HEK293 (cell line): Measurements from ENCODE around the gene PCSK6.

Source experiments
- CTCF ChIA-PET: fragments of 350-600 bp; formaldehyde crosslinking; extraction: SDS; loops from one replicate; lab custom pipeline; 2021; ENCODE audit warnings: antibody characterized with exemption; lab: Yijun Ruan, JAX
- POLR2A ChIA-PET: fragments of 300-600 bp; formaldehyde crosslinking; extraction: SDS; loops from one replicate; lab custom pipeline; 2020; ENCODE audit warnings: antibody characterized with exemption, inconsistent platforms; lab: Yijun Ruan, JAX
- H3K27ac ChIP-seq: fragments of 200-500 bp; sonication (Bioruptor generic); 2 replicates; pipeline ENCODE4 v1.5.1; 2014; ENCODE audit warnings: low read depth, low read length, control low read depth, inconsistent platforms; ENCODE audit errors: extremely low read depth
- H3K36me3 ChIP-seq, 2 experiments: fragments of 200-500 bp in 1 of 2; sonication (Bioruptor generic) in 1 of 2; 1 replicate in 1 of 2; 2 replicates in 1 of 2; pipeline ENCODE4 v1.5.1; 2014 to 2017; ENCODE audit warnings: inconsistent platforms in 2 of 2, low read length in 2 of 2; ENCODE audit not compliant: control insufficient read depth in 2 of 2, insufficient read depth in 1 of 2
- H3K4me1 ChIP-seq: fragments of 200-500 bp; sonication (Bioruptor generic); 2 replicates; pipeline ENCODE4 v1.5.1; 2014; ENCODE audit warnings: mild to moderate bottlenecking, low read length, inconsistent platforms; ENCODE audit not compliant: control insufficient read depth, insufficient read depth
- H3K4me3 ChIP-seq: 2 replicates; pipeline ENCODE4 v1.5.1; 2011; ENCODE audit warnings: low read depth, mild to moderate bottlenecking, control low read depth, low read length, moderate library complexity
- H3K9me3 ChIP-seq: fragments of 200-500 bp; sonication (Bioruptor generic); 2 replicates; pipeline ENCODE4 v1.5.1; 2014; ENCODE audit warnings: low read depth, low read length, inconsistent platforms; ENCODE audit not compliant: control insufficient read depth, insufficient read depth
- KLF1 ChIP-seq: fragments of 450-650 bp; formaldehyde crosslinking; IDR thresholded peaks from 2 replicates; pipeline ENCODE4 v1.5.1; 2016; ENCODE audit warnings: missing biosample characterization, missing genetic modification characterization
- REPIN1 ChIP-seq: fragments of 450-650 bp; formaldehyde crosslinking; IDR thresholded peaks from 2 replicates; pipeline ENCODE4 v1.5.1; 2017; ENCODE audit warnings: missing biosample characterization, missing genetic modification characterization, low read depth
- TRIM28 ChIP-seq: IDR thresholded peaks from 2 replicates; pipeline ENCODE4 v1.6.1; 2011; ENCODE audit warnings: low read length, control low read depth, borderline replicate concordance
- ZFP41 ChIP-seq: fragments of 450-650 bp; formaldehyde crosslinking; IDR thresholded peaks from 2 replicates; pipeline ENCODE4 v1.5.1; 2016; ENCODE audit warnings: missing biosample characterization, missing genetic modification characterization, borderline replicate concordance
- ZNF114 ChIP-seq: fragments of 450-650 bp; formaldehyde crosslinking; IDR thresholded peaks from 2 replicates; pipeline ENCODE4 v1.5.0; 2017; ENCODE audit warnings: missing biosample characterization, missing genetic modification characterization
- ZNF140 ChIP-seq: fragments of 450-650 bp; formaldehyde crosslinking; IDR thresholded peaks from 2 replicates; pipeline ENCODE4 v1.5.1; 2016; ENCODE audit warnings: missing biosample characterization, missing genetic modification characterization
- ZNF2 ChIP-seq: fragments of 450-650 bp; formaldehyde crosslinking; IDR thresholded peaks from 2 replicates; pipeline ENCODE4 v1.5.1; 2016; ENCODE audit warnings: missing biosample characterization, missing genetic modification characterization
- ZNF223 ChIP-seq: fragments of 450-650 bp; formaldehyde crosslinking; IDR thresholded peaks from 2 replicates; pipeline ENCODE4 v1.5.1; 2016; ENCODE audit warnings: missing biosample characterization, missing genetic modification characterization
- ZNF248 ChIP-seq: fragments of 450-650 bp; formaldehyde crosslinking; IDR thresholded peaks from 2 replicates; pipeline ENCODE4 v1.5.1; 2017; ENCODE audit warnings: missing biosample characterization, missing genetic modification characterization
- ZNF335 ChIP-seq: fragments of 450-650 bp; formaldehyde crosslinking; conservative IDR thresholded peaks from 2 replicates; pipeline ENCODE4 v1.5.1; 2016; ENCODE audit warnings: missing biosample characterization, missing genetic modification characterization
- ZNF366 ChIP-seq: fragments of 450-650 bp; formaldehyde crosslinking; conservative IDR thresholded peaks from 2 replicates; pipeline ENCODE4 v1.5.1; 2016; ENCODE audit warnings: missing biosample characterization, missing genetic modification characterization
- ZNF510 ChIP-seq: fragments of 450-650 bp; formaldehyde crosslinking; IDR thresholded peaks from 2 replicates; pipeline ENCODE4 v1.5.1; 2018; ENCODE audit warnings: mild to moderate bottlenecking, missing genetic modification characterization, missing biosample characterization; ENCODE audit not compliant: insufficient replicate concordance
- ZNF521 ChIP-seq: fragments of 450-650 bp; formaldehyde crosslinking; IDR thresholded peaks from 2 replicates; pipeline ENCODE4 v1.5.1; 2017; ENCODE audit warnings: missing biosample characterization, mild to moderate bottlenecking, missing genetic modification characterization
- ZNF555 ChIP-seq: fragments of 450-650 bp; formaldehyde crosslinking; conservative IDR thresholded peaks from 2 replicates; pipeline ENCODE4 v1.5.1; 2017; ENCODE audit warnings: missing biosample characterization, mild to moderate bottlenecking, missing genetic modification characterization, inconsistent platforms
- ZNF558 ChIP-seq: fragments of 450-650 bp; formaldehyde crosslinking; IDR thresholded peaks from 2 replicates; pipeline ENCODE4 v1.5.1; 2016; ENCODE audit warnings: missing biosample characterization, missing genetic modification characterization
- ZNF585B ChIP-seq: fragments of 450-650 bp; formaldehyde crosslinking; IDR thresholded peaks from 2 replicates; pipeline ENCODE4 v1.5.1; 2016; ENCODE audit warnings: missing biosample characterization, missing genetic modification characterization
- ZNF623 ChIP-seq: fragments of 450-650 bp; formaldehyde crosslinking; IDR thresholded peaks from 2 replicates; pipeline ENCODE4 v1.5.1; 2016; ENCODE audit warnings: missing biosample characterization, missing genetic modification characterization
- ZXDB ChIP-seq: fragments of 450-650 bp; formaldehyde crosslinking; IDR thresholded peaks from 2 replicates; pipeline ENCODE4 v1.5.1; 2016; ENCODE audit warnings: missing biosample characterization, missing genetic modification characterization
- TF ChIP-seq, protein P1 (sequence below): fragments of 450-650 bp; formaldehyde crosslinking; IDR thresholded peaks from 2 replicates; pipeline ENCODE4 v1.5.1; 2016; ENCODE audit warnings: missing biosample characterization, missing genetic modification characterization
- TF ChIP-seq, protein P2 (sequence below): fragments of 450-650 bp; formaldehyde crosslinking; IDR thresholded peaks from 2 replicates; pipeline ENCODE4 v1.5.1; 2016; ENCODE audit warnings: missing biosample characterization, missing genetic modification characterization, borderline replicate concordance
- TF ChIP-seq, protein P3 (sequence below): fragments of 450-650 bp; formaldehyde crosslinking; IDR thresholded peaks from 2 replicates; pipeline ENCODE4 v1.5.1; 2017; ENCODE audit warnings: missing biosample characterization, missing genetic modification characterization
- TF ChIP-seq, protein P4 (sequence below): fragments of 450-650 bp; formaldehyde crosslinking; IDR thresholded peaks from 2 replicates; pipeline ENCODE4 v1.5.1; 2017; ENCODE audit warnings: missing biosample characterization, missing genetic modification characterization

PCSK6 gene

DNA sequence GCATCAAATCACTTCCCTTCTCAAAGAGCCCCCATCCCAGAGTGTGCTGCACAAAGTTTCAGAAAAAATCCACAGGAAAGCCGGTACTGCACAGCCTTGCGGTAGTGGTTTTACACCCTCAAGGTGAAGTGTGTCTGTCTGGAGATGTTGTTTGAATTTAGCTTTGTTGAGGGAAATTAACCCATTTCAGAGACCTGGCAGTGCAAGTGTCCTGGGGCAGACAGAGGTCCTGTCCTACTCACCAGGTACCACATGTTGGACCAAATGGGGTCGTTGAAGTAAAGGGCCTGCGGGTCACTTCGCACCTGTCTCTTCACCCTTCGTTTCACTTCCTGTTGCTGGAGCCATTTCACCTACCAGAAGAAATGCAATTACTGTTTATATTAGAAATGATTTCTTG lies 57.8 kb downstream of the PCSK6 start:
- Histone ChIP-seq H3K9me3 (no peaks in the 10 kb centered on the region), H3K36me3 (peaks cover 5 to 76% of the 10 kb centered on the region in 2 experiments), H3K4me1 (no peaks in the 10 kb centered on the region), H3K4me3 (no peak overlapping the region), H3K27ac (no peak overlapping the region)
- ChIA-PET CTCF (no interaction called here), POLR2A (interaction anchor here (0.6 kb wide), 1 partner anchor 126 kb away, joined by 4 read pairs; no protein-coding TSS in a partner anchor)
- TF ChIP-seq ZNF223 (tag by site-specific recombination) (no peak), ZNF623 (tag by site-specific recombination) (peak; percentile 92)

DNA sequence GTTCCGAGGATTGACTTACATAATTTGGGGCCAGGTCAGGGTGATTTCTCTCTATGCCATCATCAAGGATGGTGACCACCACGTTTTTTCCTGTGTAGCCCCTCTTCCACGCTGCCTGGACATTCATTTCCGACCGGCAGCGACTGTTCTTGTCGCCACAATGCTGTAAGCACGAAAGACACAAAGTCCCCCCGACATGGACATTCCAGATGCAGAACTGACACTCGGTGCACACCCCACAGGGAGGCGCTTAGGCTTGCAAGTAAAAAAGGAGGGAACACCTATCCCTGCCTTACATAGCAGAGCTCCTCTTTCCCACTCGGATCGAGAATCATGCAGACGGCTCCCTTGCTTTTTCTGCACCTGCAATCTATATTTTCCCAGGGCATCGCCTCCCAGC lies 58.2 kb downstream of the PCSK6 start:
- H3K36me3 ChIP-seq = peaks cover 5 to 77% of the 10 kb centered on the region in 2 experiments
- POLR2A ChIA-PET = interaction anchor here (0.6 kb wide), 1 partner anchor 126 kb away, joined by 4 read pairs; no protein-coding TSS in a partner anchor
- CTCF ChIA-PET = no interaction called here
- H3K4me1 ChIP-seq = no peaks in the 10 kb centered on the region
- no peak overlapping the region for H3K27ac ChIP-seq
- no peak overlapping the region for H3K4me3 ChIP-seq
- no peaks in the 10 kb centered on the region for H3K9me3 ChIP-seq
- TF ChIP-seq ZNF521 (no peak), ZNF366 (tag by site-specific recombination) (no peak), ZNF510 (tag by site-specific recombination) (no peak), ZNF335 (no peak), ZNF140 (tag by site-specific recombination) (no peak), ZXDB (tag by site-specific recombination) (no peak), ZFP41 (no peak), TRIM28 (no peak)
- TF ChIP-seq, protein P1, sequence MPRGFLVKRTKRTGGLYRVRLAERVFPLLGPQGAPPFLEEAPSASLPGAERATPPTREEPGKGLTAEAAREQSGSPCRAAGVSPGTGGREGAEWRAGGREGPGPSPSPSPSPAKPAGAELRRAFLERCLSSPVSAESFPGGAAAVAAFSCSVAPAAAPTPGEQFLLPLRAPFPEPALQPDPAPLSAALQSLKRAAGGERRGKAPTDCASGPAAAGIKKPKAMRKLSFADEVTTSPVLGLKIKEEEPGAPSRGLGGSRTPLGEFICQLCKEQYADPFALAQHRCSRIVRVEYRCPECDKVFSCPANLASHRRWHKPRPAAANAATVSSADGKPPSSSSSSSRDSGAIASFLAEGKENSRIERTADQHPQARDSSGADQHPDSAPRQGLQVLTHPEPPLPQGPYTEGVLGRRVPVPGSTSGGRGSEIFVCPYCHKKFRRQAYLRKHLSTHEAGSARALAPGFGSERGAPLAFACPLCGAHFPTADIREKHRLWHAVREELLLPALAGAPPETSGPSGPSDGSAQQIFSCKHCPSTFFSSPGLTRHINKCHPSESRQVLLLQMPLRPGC (tag by site-specific recombination) = no peak
- TF ChIP-seq, all 188 proteins: peak for 0

DNA sequence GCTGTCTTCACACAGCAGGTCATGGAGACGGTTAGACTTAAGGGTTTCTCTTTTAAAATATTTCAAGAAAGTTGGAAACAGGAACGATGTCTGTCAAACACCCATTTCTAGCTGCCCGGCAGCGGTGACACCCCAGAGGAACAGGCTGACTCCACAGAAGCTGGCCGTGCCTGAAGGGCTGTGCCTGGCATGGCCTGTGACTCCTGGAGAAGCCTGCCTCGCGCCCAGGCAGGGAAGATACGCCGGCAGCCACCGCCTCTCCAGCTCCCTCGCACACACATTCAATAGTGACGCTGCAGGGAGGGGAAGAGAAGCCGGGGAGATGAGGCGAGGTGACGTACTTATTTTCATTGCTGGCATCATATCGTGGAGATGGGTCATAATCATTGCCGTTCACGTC lies 59.9 kb downstream of the PCSK6 start:
- peaks cover 5 to 75% of the 10 kb centered on the region in 2 experiments for H3K36me3 ChIP-seq
- TF ChIP-seq ZNF585B (tag by site-specific recombination) = no peak
- no peak for TF ChIP-seq KLF1 (tag by site-specific recombination)
- no peak for TF ChIP-seq ZNF558 (tag by site-specific recombination)
- no peak for TF ChIP-seq ZNF335
- no peak for TF ChIP-seq ZNF114 (tag by site-specific recombination)
- no peak for TF ChIP-seq ZNF2 (tag by site-specific recombination)
- TF ChIP-seq, protein P2, sequence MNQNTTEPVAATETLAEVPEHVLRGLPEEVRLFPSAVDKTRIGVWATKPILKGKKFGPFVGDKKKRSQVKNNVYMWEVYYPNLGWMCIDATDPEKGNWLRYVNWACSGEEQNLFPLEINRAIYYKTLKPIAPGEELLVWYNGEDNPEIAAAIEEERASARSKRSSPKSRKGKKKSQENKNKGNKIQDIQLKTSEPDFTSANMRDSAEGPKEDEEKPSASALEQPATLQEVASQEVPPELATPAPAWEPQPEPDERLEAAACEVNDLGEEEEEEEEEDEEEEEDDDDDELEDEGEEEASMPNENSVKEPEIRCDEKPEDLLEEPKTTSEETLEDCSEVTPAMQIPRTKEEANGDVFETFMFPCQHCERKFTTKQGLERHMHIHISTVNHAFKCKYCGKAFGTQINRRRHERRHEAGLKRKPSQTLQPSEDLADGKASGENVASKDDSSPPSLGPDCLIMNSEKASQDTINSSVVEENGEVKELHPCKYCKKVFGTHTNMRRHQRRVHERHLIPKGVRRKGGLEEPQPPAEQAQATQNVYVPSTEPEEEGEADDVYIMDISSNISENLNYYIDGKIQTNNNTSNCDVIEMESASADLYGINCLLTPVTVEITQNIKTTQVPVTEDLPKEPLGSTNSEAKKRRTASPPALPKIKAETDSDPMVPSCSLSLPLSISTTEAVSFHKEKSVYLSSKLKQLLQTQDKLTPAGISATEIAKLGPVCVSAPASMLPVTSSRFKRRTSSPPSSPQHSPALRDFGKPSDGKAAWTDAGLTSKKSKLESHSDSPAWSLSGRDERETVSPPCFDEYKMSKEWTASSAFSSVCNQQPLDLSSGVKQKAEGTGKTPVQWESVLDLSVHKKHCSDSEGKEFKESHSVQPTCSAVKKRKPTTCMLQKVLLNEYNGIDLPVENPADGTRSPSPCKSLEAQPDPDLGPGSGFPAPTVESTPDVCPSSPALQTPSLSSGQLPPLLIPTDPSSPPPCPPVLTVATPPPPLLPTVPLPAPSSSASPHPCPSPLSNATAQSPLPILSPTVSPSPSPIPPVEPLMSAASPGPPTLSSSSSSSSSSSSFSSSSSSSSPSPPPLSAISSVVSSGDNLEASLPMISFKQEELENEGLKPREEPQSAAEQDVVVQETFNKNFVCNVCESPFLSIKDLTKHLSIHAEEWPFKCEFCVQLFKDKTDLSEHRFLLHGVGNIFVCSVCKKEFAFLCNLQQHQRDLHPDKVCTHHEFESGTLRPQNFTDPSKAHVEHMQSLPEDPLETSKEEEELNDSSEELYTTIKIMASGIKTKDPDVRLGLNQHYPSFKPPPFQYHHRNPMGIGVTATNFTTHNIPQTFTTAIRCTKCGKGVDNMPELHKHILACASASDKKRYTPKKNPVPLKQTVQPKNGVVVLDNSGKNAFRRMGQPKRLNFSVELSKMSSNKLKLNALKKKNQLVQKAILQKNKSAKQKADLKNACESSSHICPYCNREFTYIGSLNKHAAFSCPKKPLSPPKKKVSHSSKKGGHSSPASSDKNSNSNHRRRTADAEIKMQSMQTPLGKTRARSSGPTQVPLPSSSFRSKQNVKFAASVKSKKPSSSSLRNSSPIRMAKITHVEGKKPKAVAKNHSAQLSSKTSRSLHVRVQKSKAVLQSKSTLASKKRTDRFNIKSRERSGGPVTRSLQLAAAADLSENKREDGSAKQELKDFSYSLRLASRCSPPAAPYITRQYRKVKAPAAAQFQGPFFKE (tag by site-specific recombination) = no peak
- TF ChIP-seq, protein P3, sequence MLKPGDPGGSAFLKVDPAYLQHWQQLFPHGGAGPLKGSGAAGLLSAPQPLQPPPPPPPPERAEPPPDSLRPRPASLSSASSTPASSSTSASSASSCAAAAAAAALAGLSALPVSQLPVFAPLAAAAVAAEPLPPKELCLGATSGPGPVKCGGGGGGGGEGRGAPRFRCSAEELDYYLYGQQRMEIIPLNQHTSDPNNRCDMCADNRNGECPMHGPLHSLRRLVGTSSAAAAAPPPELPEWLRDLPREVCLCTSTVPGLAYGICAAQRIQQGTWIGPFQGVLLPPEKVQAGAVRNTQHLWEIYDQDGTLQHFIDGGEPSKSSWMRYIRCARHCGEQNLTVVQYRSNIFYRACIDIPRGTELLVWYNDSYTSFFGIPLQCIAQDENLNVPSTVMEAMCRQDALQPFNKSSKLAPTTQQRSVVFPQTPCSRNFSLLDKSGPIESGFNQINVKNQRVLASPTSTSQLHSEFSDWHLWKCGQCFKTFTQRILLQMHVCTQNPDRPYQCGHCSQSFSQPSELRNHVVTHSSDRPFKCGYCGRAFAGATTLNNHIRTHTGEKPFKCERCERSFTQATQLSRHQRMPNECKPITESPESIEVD (tag by site-specific recombination) = no peak
- TF ChIP-seq ZNF555 = no peak
- no peak for TF ChIP-seq ZNF248
- TF ChIP-seq, protein P4, sequence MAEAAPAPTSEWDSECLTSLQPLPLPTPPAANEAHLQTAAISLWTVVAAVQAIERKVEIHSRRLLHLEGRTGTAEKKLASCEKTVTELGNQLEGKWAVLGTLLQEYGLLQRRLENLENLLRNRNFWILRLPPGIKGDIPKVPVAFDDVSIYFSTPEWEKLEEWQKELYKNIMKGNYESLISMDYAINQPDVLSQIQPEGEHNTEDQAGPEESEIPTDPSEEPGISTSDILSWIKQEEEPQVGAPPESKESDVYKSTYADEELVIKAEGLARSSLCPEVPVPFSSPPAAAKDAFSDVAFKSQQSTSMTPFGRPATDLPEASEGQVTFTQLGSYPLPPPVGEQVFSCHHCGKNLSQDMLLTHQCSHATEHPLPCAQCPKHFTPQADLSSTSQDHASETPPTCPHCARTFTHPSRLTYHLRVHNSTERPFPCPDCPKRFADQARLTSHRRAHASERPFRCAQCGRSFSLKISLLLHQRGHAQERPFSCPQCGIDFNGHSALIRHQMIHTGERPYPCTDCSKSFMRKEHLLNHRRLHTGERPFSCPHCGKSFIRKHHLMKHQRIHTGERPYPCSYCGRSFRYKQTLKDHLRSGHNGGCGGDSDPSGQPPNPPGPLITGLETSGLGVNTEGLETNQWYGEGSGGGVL = no peak
- TF ChIP-seq REPIN1 (tag by site-specific recombination) = no peak

More for the DNA sequence above, 59.9 kb downstream of the PCSK6 start:
- Histone ChIP-seq H3K4me3 (no peak overlapping the region), H3K9me3 (no peaks in the 10 kb centered on the region), H3K27ac (no peak overlapping the region), H3K4me1 (no peaks in the 10 kb centered on the region)
- ChIA-PET POLR2A (no interaction called here), CTCF (interaction anchor here (0.6 kb wide), 2 partner anchors 12 to 211 kb away, joined by 4 to 5 read pairs; no protein-coding TSS in a partner anchor)
